HL-60/S4 (cell line): Measurements from ENCODE around the gene VAC14.

Experiments used
- in situ Hi-C: fragments of 300-500 bp; cut with MboI; formaldehyde crosslinking; loops from 2 replicates; pipeline ENCODE4 v1.14.3; 2022; ENCODE audit warnings: low sequenced_read_pairs

The VAC14 gene

DNA sequence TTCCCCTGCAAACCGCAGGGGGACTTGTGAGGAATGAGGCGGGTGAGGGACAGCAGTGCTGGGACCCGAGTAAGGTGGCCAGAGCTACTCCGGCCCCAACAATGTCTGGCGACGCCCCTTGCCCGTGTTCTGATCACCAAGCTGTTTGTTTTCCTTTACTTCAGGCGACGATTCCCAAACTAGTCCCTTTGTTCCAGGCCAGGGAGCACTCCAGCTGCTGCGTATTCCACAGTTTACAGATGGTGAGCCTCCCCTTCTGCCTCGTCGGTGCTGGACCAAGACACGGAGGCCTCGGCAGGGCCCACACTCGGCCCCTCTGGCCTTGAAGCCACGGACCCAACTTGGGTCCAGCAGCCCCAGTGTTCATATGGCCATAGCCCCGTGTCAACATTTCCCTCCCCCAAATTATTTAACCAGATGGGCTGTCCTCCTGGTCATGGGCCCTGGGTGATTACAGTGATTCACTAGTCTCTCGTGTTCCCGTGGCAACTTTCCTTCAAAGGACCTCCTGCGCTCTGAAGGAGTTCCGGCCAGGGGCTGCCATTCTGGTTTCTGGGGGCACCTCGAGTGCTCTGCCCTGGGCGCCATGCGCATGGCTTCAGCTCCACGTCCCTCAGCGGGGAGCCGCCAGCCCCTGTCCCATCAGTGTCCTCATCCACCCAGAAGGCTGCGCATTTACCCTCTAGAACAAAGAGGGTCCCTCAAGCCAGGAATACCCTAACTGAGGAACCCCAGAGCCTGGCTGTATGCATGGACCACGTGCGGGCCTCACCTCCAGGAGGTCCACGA is 90.3 kb downstream of the VAC14 start:
- in situ Hi-C loops, result no loop called here

DNA sequence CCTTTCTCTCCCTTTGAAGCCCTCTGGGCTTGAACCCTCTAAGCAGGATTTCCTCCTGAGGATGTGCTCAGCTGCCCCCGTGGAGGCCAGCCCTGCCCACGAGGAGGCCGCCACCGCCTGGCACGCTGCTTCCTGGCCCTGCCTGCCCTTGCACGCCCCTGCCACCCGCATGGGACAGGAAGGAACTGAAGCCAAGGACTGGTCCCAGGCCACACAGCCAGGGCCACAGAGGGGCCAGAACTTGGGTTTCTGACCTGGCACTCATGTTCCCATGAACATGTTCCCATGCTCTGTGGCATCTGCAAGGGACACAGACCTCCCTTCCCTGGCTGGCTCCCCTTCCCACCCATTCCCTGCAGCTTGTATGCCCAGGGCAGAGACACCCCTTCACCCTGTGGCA is 91.0 kb downstream of the VAC14 start:
- in situ Hi-C loops, result no loop called here

GRCh38 chr16:70709457-70709856 is 91.5 kb downstream of the VAC14 start:
- in situ Hi-C loops, result no loop called here

DNA sequence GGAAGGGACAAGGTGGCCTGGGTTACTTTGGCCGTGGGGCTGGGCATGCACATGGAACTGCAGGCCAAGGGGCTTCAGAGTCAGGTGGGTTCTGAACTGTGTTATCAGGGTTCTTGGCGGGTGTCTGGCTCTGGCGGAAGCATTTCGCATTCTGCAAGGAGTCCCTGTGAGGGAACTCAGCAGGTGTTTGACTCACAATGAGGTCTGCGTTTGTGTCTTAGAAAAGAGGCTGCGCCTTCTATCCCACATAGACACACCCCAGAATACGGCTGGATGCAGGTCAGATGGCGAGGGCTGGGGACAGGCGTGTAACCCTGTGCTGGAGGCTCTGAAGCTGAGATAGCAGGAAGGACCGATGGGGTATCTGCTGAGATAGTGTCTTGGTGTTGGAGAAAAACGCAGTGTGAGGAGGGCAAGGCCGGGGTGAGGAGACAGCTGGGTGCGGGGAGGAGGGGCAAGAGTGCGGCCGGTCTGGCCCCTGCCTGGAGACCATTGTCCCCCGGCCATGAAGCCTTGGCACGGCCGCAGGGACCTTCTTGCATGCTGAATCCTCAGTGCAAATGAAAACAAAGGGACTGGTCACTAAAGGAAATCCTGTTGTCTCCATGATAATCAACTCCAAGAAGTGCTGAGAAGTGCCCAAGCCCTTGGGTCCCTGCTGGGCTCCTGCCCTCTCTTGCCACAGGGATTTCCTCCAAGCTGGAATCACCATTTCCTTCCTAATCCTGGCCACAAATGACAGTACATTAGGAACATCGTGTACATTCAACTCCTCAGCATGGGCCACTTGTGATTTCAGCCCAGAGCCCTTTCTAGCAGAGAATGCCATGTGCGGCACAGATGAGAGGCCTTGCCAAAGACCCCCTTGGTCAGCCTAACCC is 92.4 kb downstream of the VAC14 start:
- in situ Hi-C loops, result no loop called here

DNA sequence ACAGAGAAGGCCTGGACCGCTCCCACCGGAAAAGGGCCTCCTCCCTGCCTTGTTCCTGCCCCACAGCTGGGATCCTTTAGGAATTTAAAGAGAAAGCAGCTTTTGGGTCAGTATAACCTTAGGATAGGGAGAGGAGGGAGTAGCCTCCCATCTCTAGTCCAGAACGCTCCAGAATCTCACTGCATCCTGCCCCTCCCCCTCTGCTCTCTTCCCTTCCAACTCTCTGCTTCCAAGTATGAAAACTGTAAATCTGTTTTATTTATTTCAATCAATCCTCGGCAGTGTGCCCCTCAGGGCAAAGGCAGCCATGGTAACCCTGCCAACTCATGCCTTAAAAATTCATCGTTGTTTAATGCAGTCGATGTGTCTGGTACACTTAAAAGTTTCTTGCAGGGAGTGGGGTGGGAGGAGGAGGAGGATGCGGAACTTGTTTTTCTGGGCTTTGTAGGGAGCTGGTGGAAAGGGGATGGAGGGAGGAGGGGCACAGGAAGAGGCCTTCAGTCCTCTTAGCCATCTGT is 94.0 kb downstream of the VAC14 start:
- in situ Hi-C loops, result no loop called here

DNA sequence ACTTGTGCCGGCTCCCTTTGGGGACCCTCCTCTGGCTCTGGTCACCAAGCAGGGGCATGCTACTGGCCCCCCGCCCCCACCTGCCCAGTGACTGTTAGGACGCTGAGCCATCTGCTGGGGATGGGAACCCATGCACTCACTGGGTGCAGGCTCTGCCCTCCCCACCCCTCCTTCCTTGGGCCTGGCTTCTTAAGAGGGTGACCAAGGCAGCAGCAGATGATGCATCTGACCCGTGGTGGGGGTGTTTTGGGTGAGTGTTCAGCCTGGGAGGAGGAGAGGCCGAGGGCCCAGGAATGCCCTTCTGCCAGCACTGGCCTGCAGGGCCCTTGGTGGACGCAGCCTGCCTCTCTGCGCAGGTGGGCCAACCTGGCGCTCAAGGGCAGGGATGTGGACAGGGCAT is 95.9 kb downstream of the VAC14 start:
- in situ Hi-C loops, result no loop called here

- in situ Hi-C loops, result no loop called here
Observed at GRCh38 chr16:70704586-70704985, 96.4 kb downstream of the VAC14 start.

GRCh38 chr16:70703835-70704381 is 97.0 kb downstream of the VAC14 start:
- in situ Hi-C loops, result no loop called here

DNA sequence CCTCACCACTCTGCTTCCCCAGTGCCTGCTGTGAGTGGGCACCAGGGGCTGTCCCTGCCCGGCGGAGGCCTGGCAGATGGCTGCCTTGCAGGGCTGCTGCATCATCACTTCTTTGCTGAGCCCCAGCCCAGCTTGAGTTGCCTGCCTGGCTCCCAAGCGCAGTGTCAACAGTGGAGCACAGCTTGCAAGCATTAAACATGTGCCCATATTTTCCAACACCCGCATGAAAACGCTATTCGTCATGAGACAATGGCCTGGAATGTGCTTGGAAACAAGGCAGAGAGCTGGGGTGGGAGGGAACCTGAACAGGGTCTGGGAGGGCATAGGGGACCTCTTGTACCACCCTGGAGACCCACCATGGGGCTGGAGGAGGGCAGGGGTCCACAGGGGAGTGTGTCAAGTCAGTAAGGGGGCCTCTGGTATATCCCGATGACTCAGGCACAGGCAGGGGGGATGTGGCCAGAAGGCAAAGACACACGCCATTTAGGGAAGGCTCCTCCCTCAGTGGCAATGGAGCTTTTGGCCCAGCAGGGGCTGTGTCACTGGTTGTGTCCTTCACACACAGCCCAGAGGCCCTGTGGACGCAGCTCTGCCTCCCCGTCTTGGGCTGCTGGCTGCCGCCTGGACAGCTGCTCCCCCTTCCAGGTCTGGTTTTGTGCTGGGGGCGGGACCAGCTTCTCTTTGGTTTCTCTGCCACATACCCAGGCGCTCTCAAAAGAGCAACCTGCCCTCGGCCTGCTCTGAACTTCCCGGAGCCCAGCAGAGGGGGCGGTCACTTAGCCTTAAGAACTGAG is 97.7 kb downstream of the VAC14 start:
- in situ Hi-C loops, result no loop called here

DNA sequence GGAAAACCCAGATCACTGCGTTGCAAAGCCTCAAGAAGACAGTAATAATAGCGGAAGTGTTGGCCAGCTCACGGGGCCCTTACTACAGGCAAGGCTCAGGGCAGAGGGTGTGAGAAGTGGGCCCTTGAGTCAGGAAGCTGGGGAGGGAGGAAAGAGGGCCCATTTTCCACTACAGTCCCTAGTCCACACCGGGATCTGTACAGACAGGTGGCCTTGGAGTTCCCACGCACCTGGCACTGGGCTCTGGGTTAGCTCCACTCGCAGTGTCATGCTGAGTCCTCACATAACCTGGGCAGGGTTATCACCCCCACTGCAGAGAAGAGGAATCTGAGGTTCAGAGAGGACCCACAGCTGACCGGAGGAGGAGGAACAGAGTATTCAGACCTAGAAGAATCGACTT is 98.3 kb downstream of the VAC14 start:
- in situ Hi-C loops, result no loop called here

DNA sequence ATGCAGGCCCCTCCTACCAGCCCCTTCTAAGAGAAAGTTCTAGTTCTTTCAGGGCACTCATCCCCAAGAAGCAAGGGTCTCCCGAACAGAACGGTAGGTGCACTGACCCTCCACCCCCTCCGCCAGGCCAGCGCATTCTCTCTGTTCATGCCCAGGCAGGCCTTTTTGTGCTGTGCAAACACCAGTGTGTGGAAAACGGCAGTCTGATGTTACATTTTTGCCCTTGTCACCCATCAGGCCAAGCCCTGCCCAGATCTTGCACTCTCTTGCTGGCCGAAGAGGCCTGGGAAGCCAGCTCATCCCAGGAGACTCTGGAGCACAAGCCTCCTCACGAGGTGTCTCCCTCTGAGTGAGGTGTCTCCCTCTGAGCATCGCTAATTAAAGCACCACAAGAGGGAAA is 99.0 kb downstream of the VAC14 start:
- in situ Hi-C loops, result no loop called here

GRCh38 chr16:70701596-70701995 is 99.4 kb downstream of the VAC14 start:
- in situ Hi-C loops, result no loop called here

GRCh38 chr16:70701036-70701435 is 99.9 kb downstream of the VAC14 start:
- in situ Hi-C loops, result no loop called here

- in situ Hi-C loops, result no loop called here
Observed at GRCh38 chr16:70700101-70701020, 100.6 kb downstream of the VAC14 start.

DNA sequence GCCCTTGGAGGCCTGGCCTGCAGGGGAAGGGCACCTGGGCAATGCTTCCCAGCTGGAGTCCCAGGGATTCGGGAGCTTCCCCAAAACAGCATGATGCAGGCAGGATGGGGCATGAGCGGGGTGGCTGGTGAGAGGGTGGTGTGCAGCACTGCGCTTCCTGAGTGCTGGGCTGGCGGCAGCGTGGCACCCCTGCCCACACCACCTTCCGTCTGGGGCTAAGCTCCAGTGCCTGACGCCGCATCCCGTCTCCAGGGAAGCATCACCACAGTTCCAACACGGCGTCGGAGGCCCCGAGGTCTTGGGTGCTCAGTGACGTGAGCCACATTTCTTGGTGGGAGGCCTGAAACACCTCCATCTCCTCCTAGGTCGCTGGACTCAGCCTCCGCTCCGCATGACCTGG is 101.3 kb downstream of the VAC14 start:
- in situ Hi-C loops, result no loop called here

GRCh38 chr16:70698901-70699300 is 102.1 kb downstream of the VAC14 start:
- in situ Hi-C loops, result no loop called here

GRCh38 chr16:70697594-70698170 is 103.3 kb downstream of the VAC14 start:
- in situ Hi-C loops, result no loop called here

DNA sequence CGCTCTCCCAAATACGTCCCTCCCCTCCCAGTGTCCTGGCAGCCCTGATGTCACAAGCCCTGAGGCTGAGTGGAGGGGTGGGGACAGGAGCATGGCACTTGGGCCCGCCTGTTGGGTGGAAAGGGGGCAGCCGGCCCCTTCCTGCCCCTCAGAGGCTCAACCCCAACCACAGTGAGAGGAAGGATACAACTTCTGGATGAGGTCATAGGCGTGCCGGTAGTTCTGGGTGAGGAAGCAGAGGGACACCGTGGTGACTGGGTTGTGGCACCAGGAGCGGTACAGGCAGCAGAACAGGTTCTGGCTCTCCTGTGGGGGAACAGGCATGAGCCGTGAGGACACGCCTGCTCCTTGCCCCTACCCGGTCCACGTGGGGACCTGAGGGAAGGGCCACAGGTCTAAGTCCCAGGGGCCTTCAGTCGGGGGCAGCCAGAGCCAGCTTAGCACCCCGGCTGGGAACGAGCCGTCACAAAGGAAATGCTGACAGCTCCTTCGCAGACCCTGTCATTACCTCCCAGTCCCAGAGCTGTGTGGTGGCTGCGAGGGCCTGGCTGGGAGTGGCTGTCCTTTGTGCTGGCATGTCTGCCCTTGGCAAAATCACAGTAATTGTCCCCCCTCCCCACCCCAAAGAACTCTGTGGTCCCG is 103.9 kb downstream of the VAC14 start:
- in situ Hi-C loops, result no loop called here

- in situ Hi-C loops, result no loop called here
Observed at GRCh38 chr16:70696355-70696754, 104.6 kb downstream of the VAC14 start.
